HG03159 (cell line): Measurements from ENCODE around the gene RPL15.
A peak's percentile ranks its signal among the peaks of the same experiment; 100 is the strongest.
"Not testable (repeated sequence)": the region's sequence is repeated elsewhere in the genome, so short reads cannot be mapped to it uniquely, and the experiment has no call there.

Experiments used
- ATAC-seq: cut with Tn5 transposase; IDR thresholded peaks from one replicate; pipeline ENCODE4 v1.9.1; 2021; ENCODE audit warnings: mild to moderate bottlenecking, moderate library complexity; ENCODE audit not compliant: unreplicated experiment

The RPL15 gene

GRCh38 chr3:23888617-23889228 is 28.2 kb upstream of the RPL15 start:
- peak; percentile 52 for ATAC-seq

- no peak for ATAC-seq
Measured at GRCh38 chr3:23889386-23889785, 27.5 kb upstream of the RPL15 start.

DNA sequence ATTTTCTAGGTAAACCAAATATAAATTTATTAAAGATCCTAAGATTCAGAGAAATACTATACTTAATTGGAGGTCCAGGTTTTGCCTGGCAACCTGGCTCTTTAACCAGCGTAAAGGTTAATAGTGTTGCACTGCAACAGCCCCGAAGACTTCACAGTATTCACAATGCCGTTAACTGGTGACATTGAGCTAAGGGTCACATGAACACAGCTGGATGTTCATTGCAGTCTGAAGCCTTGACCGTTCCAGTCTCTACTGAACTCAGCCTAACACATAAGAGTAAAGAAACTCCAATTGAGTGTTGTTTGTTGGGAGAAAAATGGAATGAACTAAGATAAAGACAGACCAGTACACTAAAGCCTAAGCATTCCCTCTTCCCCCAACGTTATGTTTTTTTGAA is 27.0 kb upstream of the RPL15 start:
- ATAC-seq = no peak

DNA sequence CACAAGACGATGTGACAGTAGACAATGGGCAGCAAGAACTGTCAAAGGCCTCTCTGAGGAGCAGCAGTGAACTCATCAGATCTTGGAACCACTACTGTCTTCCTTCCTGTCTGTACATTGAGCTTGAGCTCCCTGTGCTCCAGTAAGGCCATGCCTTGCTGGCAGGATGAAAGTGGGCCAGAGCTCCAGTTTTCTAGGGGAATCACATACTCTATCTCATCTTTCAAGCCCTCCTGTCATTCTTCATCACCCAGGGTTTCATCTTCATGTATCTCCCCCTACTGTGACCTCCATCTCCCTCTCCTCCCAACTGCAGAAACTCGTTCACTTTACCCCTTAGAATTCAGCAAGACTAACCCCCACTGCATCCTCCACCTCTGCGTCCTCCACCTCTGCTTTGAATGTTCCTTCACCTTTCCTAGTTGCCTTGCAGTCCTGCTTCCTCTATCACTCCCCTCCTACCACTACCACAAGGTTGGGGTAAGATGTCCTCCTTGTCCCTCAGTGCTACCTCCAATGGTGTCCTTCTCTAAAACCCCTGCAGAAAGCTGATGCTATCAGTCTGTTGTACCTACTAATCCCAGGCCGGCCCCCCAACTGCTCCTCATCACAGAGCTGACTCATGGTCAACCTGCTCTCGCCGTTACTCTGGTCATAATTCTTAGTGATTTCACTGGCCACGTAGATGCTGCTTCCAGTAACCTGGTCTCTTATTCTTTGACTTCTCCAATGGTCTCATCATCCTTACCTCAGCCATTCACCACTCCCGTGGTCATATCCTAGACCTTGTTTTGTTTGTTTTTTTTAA is 22.5 kb upstream of the RPL15 start:
- ATAC-seq = no peak

DNA sequence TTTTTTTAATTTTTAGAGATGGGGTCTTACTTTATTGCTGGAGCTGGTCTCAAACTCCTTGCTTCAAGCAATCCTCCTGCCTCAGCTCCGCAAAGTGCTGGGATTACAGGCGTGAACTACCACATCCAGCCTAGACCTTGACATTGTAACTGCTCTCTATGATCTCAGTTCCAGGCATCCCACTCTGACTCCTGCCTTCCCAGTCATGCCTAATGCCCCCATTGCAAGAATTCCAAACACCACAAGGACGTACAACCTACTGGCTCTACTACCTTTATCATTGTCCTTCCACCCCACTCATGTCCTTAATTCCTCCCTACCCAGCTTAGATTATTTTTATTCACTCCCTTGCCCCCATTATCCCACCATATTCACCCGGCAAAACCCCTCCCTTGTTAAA is 21.8 kb upstream of the RPL15 start:
- no peak for ATAC-seq

GRCh38 chr3:23900744-23901143 is 16.2 kb upstream of the RPL15 start:
- no peak for ATAC-seq

DNA sequence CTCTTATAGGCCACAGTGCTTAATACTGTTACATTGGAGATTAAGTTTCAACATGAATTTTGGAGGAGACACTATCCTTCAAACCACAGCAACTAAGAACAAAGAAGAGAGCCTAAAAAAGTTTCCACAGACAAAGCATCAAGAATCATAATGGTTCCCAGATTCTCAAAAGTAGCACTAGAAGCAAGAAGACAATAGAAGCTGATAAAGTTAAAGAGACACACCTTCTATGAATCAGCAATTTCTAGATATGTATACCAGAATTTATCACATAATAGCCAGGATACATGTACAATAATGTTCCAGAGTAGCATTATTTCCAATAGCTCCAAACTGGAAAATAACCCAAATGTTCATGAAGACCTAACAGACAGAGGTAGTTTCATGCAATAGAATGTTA is 12.4 kb upstream of the RPL15 start:
- ATAC-seq = no peak

GRCh38 chr3:23909341-23909740 is 7.6 kb upstream of the RPL15 start:
- no peak for ATAC-seq

DNA sequence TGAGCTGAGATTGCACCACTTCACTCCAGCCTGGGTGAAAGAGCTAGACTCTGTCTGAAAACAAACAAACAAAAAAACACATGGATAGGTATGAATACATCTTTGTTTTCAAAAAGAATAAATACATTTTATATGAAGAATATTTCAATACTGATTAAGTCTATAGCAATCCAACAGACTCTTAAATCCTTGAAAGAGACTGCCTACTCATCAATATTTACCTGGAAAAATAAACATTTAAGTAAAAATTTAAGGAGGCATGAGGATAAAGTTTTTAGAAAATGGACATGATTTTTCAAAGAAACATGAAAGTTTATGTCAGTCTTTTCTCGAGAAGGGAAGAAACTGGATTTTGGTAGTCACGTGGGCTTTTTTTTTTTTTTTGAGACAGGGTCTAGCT is 5.5 kb upstream of the RPL15 start:
- ATAC-seq = no peak

- ATAC-seq = not testable (repeated sequence)
Measured at GRCh38 chr3:23912335-23912734, 4.6 kb upstream of the RPL15 start.

DNA sequence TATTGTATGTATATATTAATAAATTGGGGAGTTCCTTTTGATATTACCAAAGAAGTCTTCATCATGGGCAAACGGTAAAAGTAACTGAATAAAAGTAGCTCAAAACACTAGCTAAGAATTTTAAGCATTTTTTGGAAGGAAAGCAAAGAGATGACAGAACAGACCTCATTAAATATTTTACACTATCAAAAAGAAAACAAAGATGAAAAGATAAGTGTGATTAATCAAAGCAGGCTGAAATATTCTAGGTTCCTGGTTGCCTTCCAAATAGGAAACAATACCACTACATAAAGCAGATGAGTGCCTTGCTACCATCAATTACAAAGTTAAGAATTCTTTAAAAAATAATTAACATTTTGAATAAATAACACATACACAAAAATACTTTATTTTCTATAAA is 3.8 kb upstream of the RPL15 start:
- no peak for ATAC-seq

DNA sequence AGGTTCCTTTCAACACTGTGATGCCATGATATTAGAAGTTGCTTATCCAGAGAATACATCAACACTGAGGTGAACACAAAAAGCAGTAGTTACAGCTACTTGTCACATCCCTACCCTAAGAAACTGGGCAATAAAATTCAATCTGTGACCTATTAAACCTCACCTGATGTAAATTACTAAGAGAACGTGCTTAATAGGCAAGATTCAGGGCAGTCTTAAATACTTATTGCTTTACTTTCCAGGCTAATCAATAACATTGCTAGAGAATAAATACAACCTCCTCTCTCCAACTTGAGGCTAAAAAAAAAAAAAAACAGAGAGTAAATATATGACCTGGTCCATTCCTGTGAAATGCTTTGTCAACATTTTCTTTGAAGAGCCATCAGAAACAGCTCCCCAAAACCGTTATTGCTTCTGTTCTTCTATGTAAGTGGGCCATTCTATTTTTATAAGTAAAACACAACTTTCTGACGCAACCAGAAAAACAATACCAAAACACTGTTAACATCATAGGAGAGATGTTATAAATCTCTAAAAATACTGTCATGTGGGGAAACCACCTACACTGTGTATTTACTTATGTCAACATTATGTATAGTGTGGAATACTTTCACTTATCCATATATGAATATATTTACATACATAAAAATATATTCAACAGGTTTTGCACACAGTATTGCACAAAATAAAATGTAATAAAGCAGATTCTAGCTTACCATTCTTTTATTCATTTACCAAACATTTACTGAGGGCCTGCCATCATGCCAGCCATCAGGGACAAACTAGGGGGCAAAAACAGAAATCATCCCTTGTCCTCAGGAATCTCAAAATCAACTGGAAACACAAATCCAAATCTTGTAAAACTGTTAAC is 2.8 kb upstream of the RPL15 start:
- no peak for ATAC-seq

DNA sequence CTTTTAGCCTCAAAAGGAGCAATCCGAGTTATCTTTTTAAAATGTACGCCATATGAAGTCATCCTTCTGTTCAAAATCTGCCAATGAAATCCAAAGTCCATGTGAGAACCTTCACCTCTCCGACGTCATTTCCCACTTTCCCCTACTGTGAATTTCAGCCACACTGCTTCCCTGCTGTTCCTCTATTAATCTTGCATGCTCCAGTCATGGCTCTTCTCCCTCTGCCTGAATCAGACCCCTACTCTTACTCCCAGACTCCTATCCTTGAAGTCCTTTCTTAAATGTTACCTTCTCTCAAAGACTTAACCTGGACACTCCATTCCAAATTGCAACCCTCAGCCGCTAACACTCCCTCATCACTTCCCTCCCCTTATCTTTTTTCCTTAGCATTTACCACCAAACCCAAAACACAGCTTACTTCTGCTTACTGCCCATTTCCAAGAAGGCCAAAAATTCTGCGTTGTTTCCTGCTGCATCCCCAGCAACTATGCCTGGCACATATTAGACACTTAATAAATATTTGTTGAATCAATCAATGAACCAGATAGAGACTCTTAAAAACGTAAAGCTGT is 1.3 kb upstream of the RPL15 start:
- ATAC-seq = no peak

DNA sequence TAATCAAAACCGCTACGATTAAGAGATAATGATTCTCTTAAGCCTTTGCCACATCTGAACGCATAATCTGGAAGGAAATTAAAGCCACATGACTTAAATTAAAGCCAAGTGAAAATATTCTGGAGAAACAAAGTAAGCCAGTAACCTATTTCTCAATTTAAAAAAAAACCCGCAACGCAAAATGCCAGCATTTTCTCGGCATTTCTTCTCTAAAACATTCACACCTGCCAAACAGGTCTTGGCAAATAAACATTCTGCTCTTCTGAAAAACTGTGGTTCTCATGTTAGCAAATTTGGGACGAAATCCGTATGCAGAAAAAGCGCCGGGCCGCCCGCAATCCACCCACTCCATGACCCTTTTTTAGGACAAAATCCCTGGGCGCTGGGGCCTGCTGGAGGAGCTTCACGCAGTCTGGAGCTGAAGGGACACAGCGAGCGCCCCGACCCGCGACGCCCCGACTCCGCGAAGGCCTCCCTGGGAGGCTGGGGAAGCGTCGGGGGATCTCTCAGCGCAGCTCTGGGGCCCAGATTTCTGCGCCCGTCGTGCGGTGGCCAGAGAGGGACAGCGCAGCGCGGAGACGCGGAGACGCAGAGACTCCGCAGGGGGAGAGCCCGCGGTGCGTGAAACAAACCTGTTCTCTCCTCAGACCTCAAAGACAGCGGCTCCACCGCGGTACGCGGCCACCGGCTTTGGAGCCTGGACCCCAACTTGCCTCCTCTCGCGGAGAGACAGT is 613 bp upstream of the RPL15 start:
- ATAC-seq = peak; percentile 47

DNA sequence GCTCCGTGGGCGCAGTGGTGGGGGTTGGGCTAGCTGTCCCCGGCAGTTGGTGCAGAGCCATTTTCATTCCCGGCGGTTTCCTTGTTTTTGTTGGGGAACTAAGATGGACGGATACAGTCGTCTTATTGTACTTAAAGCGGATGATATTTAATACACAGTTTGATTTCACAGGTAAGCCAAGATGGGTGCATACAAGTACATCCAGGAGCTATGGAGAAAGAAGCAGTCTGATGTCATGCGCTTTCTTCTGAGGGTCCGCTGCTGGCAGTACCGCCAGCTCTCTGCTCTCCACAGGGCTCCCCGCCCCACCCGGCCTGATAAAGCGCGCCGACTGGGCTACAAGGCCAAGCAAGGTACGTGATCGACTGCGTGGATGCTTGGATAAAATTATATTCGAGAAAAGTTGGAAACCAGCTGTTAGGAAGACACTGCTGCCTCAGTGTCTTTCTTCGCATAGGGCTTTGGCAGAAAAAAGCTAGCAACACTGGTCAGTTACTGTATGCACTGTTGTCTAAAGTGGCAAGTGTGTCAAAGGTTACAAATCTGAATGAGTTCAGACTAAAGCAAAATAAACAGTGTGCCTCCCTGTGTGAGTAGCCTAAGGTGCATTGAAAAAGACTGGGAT is 859 bp downstream of the RPL15 start:
- not testable (repeated sequence) for ATAC-seq

- ATAC-seq = not testable (repeated sequence)
Measured at GRCh38 chr3:23918331-23918730, 1.4 kb downstream of the RPL15 start.

- no peak for ATAC-seq
Measured at GRCh38 chr3:23919628-23920027, 2.7 kb downstream of the RPL15 start.

GRCh38 chr3:23920151-23920655 is 3.3 kb downstream of the RPL15 start:
- no peak for ATAC-seq

- ATAC-seq = no peak
Measured at GRCh38 chr3:23921052-23921511, 4.2 kb downstream of the RPL15 start.

DNA sequence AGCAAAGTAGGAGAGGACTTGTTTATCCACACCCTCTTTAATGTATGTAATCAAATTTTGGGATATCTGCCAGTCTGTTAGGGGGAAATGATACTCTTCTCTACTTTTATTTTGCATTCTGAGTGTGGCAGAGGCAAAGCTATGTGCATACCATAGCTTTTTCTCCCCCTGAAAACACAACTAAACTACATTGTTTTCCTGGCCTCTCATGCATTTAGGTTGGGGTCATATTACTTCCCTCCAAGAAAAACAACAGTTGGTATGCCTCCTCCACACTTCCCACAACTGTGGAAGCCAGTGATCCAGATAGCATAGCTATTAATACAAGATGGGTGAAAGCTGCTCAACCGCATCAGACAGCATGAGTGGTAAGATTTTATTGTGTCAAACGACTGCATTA is 6.9 kb downstream of the RPL15 start:
- ATAC-seq = no peak
